Measurements from ENCODE around the gene ZDHHC17. TPM values are rescaled to one million over a fixed set of nuclear protein-coding genes. Genes with fewer than 3 reads are reported as not detected.

The ZDHHC17 gene
- total RNA-seq, 1 experiment from 2014 or later = 31.4 TPM

DNA sequence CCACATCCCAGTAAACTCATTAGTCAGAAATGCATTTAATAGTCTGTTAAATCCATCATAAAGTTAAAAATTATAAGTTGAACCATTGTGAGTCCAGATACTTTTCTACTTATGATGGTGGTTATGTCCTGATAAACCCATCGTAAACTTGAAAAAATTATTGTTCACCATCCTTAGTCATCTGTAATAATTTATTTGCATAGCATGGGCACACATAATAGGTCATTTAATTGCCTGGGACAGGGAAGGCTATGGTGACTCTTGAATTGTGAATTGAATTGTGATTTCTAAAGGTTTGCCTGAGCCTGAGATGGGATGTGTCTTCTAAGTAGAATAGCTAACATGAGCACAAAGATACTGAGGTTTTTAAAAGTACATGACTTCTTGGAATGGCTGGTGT is 21.5 kb downstream of the ZDHHC17 start:
- intact Hi-C loops (cut with micrococcal nuclease; ENCODE audit: unreplicated experiment) = no loop called here
- H3K4me3 Mint-ChIP-seq (ENCODE audit: low read depth, unreplicated experiment) = no peak overlapping the region
- no peaks in the 10 kb centered on the region for H3K27me3 Mint-ChIP-seq (ENCODE audit: unreplicated experiment)
- CTCF ChIA-PET = no interaction called here
- H3K4me1 Mint-ChIP-seq (ENCODE audit: low read depth, unreplicated experiment) = no peaks in the 10 kb centered on the region
- no TSS peak for BruUV-seq (replicated peaks)
- no peak for DNase-seq
- H3K27ac Mint-ChIP-seq (ENCODE audit: unreplicated experiment) = no peak overlapping the region
- no peaks in the 10 kb centered on the region for H3K36me3 Mint-ChIP-seq (ENCODE audit: insufficient read depth, unreplicated experiment)
- H3K9me3 Mint-ChIP-seq (ENCODE audit: low read depth, unreplicated experiment) = no peaks in the 10 kb centered on the region
- TF ChIP-seq CTCF (IDR thresholded peaks at IDR 0.05; ENCODE audit: unreplicated experiment) = no peak

- Mint-ChIP-seq H3K4me1 (ENCODE audit: low read depth, unreplicated experiment) (no peaks in the 10 kb centered on the region), H3K36me3 (ENCODE audit: insufficient read depth, unreplicated experiment) (no peaks in the 10 kb centered on the region), H3K27ac (ENCODE audit: unreplicated experiment) (no peak overlapping the region), H3K9me3 (ENCODE audit: low read depth, unreplicated experiment) (no peaks in the 10 kb centered on the region), H3K27me3 (ENCODE audit: unreplicated experiment) (no peaks in the 10 kb centered on the region), H3K4me3 (ENCODE audit: low read depth, unreplicated experiment) (no peak overlapping the region)
- intact Hi-C loops (cut with micrococcal nuclease; ENCODE audit: unreplicated experiment) = no loop called here
- DNase-seq = no peak
- TF ChIP-seq CTCF (IDR thresholded peaks at IDR 0.05; ENCODE audit: unreplicated experiment) = no peak
- CTCF ChIA-PET = no interaction called here
- BruUV-seq (replicated peaks) = no TSS peak
Measured at GRCh38 chr12:76786986-76787385, 23.1 kb downstream of the ZDHHC17 start.

DNA sequence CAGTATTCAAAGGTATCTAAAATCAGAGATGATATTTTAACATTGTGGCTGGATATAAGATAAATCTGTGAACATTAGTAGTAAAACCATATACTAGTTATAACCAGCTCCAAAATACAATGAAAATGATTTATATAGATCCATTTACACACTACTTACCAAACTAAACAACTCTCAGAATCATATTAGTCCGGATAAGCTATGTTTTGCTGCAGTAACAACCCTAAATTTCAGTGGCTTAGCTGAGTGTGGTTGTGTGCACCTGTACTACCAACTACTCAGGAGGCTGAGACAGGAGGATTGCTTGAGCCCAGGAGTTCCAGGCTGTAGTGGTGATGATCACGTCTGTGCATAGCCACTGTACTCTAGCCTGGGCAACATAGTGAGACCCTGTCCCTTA is 23.8 kb downstream of the ZDHHC17 start:
- CTCF ChIA-PET = no interaction called here

DNA sequence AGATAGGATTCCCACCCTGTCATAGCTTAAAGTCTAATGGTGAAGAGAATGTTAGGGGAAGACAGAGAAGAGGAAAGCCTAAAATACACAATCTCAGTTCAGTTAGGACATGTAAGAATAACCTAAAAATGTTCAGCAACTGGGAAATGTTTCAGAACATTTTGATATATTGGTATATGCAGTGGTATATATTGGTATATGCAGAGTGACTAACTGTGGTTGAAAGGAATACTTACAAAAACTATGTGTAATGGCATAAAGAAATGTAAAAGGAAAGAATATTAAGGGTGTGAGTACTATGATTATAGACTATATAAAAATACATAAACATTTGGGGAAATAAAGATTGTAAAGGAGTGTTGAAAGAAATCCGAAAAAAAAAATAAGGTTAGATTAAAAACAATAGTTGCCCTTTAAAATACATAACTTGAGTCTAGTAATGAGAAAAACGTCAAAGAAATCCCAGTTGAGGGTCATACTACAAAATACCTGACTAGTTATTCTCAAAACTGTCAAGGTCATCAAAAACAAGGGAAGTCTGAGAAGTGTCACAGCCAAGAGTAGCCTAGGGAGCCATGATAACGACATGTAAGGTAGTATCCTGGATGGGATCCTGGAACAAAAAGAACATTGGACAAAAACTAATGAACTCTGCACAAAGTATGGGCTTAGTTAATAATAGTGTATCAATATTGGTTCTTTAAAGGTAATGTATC is 25.6 kb downstream of the ZDHHC17 start:
- no peaks in the 10 kb centered on the region for H3K4me1 Mint-ChIP-seq (ENCODE audit: low read depth, unreplicated experiment)
- no peak for DNase-seq
- H3K4me3 Mint-ChIP-seq (ENCODE audit: low read depth, unreplicated experiment) = no peak overlapping the region
- no peak overlapping the region for H3K27ac Mint-ChIP-seq (ENCODE audit: unreplicated experiment)
- CTCF ChIA-PET = interaction anchor here (1.4 to 1.6 kb wide), 2 partner anchors 168 to 222 kb away, joined by 4 to 9 read pairs; no protein-coding TSS in a partner anchor
- H3K9me3 Mint-ChIP-seq (ENCODE audit: low read depth, unreplicated experiment) = no peaks in the 10 kb centered on the region
- intact Hi-C loops (cut with micrococcal nuclease; ENCODE audit: unreplicated experiment) = loop anchor here (5.0 to 10.0 kb wide), 2 partner anchors 102 to 135 kb away; no protein-coding TSS in a partner anchor
- no peak for TF ChIP-seq CTCF (IDR thresholded peaks at IDR 0.05; ENCODE audit: unreplicated experiment)
- no TSS peak for BruUV-seq (replicated peaks)
- H3K36me3 Mint-ChIP-seq (ENCODE audit: insufficient read depth, unreplicated experiment) = no peaks in the 10 kb centered on the region
- no peaks in the 10 kb centered on the region for H3K27me3 Mint-ChIP-seq (ENCODE audit: unreplicated experiment)

More for the DNA sequence above, 23.8 kb downstream of the ZDHHC17 start:
- Mint-ChIP-seq H3K9me3 (ENCODE audit: low read depth, unreplicated experiment) (no peaks in the 10 kb centered on the region), H3K27me3 (ENCODE audit: unreplicated experiment) (no peaks in the 10 kb centered on the region), H3K4me1 (ENCODE audit: low read depth, unreplicated experiment) (no peaks in the 10 kb centered on the region), H3K36me3 (ENCODE audit: insufficient read depth, unreplicated experiment) (no peaks in the 10 kb centered on the region), H3K27ac (ENCODE audit: unreplicated experiment) (no peak overlapping the region), H3K4me3 (ENCODE audit: low read depth, unreplicated experiment) (no peak overlapping the region)
- intact Hi-C loops (cut with micrococcal nuclease; ENCODE audit: unreplicated experiment) = no loop called here
- no TSS peak for BruUV-seq (replicated peaks)
- DNase-seq = no peak
- TF ChIP-seq CTCF (IDR thresholded peaks at IDR 0.05; ENCODE audit: unreplicated experiment) = no peak

All from Calu3 (cell line).